Gastroesophageal sphincter (tissue), 3 donors: Measurements from ENCODE around the gene TMEM37.

Experiments
- EP300 ChIP-seq: sonication (generic); formaldehyde crosslinking; IDR thresholded peaks from one replicate; pipeline ENCODE4 v1.6.1; 2017; ENCODE audit warnings: antibody characterized with exemption, mild to moderate bottlenecking
- POLR2A ChIP-seq, 2 donors: fragments of 450-650 bp; IDR thresholded peaks; one replicate each; pipeline ENCODE4 v1.6.1; 2017; ENCODE audit warnings: antibody characterized with exemption in 2 of 2, mild to moderate bottlenecking in 2 of 2, moderate library complexity in 1 of 2
- TF ChIP-seq, protein P1 (sequence below), 4 experiments: fragments of 200-600 bp in 2 of 4; fragments of 450-650 bp in 2 of 4; sonication (generic) in 1 of 4; IDR thresholded peaks; one replicate each; pipeline ENCODE4 v1.5.1; 2017 to 2019; ENCODE audit warnings: antibody characterized with exemption in 4 of 4, mild to moderate bottlenecking in 2 of 4, moderate library complexity in 2 of 4

DNA sequence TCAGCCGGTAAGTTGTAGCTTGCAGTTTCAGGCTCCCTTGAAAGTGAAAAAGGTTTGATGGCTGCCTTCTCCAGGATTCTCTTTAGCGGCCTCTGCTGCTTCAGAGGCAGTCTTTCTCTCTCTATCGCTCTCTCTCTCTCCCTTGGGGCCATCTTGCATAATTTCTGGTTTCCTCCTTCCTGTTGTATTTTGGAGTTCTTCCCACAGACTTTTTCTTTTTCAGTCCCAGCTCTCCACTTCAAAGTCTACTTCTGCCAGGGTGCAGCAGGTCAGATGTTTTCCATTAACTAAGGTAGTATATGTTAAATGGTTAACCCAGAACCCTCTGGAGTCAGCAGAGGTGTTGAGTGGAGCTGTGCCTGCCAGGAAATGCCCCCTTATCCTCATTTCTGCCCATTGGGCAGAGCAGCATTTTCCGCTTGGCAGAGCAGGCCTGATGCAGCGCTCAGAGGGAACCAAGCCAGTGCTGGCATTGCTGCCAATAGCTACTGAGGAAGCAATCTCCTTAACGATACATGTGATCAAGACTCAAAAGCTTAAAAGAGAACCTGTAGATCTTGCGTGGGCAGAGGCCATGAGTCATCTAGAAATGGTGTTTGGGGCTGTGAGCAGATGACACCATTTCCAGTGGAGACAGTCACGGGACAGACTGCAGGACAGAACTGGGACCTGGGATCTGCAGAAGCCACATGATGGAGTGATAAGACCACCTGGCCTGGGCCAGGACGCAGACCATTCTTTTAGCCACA, 44.1 kb upstream of the TMEM37 start:
- TF ChIP-seq EP300 (no peak), POLR2A (IDR thresholded peaks at IDR 0.05) (no peak)
- TF ChIP-seq, protein P1, sequence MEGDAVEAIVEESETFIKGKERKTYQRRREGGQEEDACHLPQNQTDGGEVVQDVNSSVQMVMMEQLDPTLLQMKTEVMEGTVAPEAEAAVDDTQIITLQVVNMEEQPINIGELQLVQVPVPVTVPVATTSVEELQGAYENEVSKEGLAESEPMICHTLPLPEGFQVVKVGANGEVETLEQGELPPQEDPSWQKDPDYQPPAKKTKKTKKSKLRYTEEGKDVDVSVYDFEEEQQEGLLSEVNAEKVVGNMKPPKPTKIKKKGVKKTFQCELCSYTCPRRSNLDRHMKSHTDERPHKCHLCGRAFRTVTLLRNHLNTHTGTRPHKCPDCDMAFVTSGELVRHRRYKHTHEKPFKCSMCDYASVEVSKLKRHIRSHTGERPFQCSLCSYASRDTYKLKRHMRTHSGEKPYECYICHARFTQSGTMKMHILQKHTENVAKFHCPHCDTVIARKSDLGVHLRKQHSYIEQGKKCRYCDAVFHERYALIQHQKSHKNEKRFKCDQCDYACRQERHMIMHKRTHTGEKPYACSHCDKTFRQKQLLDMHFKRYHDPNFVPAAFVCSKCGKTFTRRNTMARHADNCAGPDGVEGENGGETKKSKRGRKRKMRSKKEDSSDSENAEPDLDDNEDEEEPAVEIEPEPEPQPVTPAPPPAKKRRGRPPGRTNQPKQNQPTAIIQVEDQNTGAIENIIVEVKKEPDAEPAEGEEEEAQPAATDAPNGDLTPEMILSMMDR (IDR thresholded peaks at IDR 0.05) = no peak
